ENCODE results near the gene PDYN.

- TF ChIP-seq PATZ1 (CRISPR knock-in tag; IDR thresholded peaks at IDR 0.05; ENCODE audit: borderline replicate concordance) (no peak), BACH2 (CRISPR knock-in tag; IDR thresholded peaks at IDR 0.05; ENCODE audit: borderline replicate concordance) (no peak), TSHZ2 (CRISPR knock-in tag; IDR thresholded peaks at IDR 0.05) (no peak), POU6F1 (CRISPR knock-in tag; IDR thresholded peaks at IDR 0.05; ENCODE audit: borderline replicate concordance, low read depth) (no peak), PPARA (CRISPR knock-in tag; IDR thresholded peaks at IDR 0.05; ENCODE audit: borderline replicate concordance) (no peak), ZNF70 (CRISPR knock-in tag; IDR thresholded peaks at IDR 0.05) (no peak), TOX (CRISPR knock-in tag; IDR thresholded peaks at IDR 0.05; ENCODE audit: borderline replicate concordance) (no peak), ISL1 (CRISPR knock-in tag; IDR thresholded peaks at IDR 0.05) (no peak), ZFP3 (CRISPR knock-in tag; IDR thresholded peaks at IDR 0.05) (no peak), ARNTL (CRISPR knock-in tag; IDR thresholded peaks at IDR 0.05; ENCODE audit: borderline replicate concordance, low read depth) (no peak), ZC3H10 (CRISPR knock-in tag; IDR thresholded peaks at IDR 0.05) (no peak), SNAI2 (CRISPR knock-in tag; IDR thresholded peaks at IDR 0.05) (no peak)
These were observed 8.5 kb upstream of the PDYN start for GRCh38 chr20:2002365-2002764.

All from SK-N-SH treated with all-trans-retinoic acid at 6 μM for 48 hours (cell line).